OCI-LY7 (cell line): ENCODE measurements around the gene STMND1. TPM values are rescaled to one million over a fixed set of nuclear protein-coding genes. Genes with fewer than 3 reads are reported as not detected.

Source experiments
- BruUV-seq: library from RNA; stranded (reverse); fragments of 400-500 nt; replicated peaks from 2 replicates; lab custom pipeline; 2021; lab: Mats Ljungman, UMichigan
- CTCF ChIA-PET: fragments of 300-600 bp; sonication (Branson Sonifier 250); formaldehyde crosslinking; loops from one replicate; lab custom pipeline; 2022; ENCODE audit warnings: antibody characterized with exemption; ENCODE audit not compliant: unreplicated experiment; lab: Charles Lee
- POLR2A ChIA-PET: fragments of 300-600 bp; sonication (Branson Sonifier 250); formaldehyde crosslinking; loops from one replicate; lab custom pipeline; 2022; ENCODE audit warnings: antibody characterized with exemption; lab: Charles Lee
- DNase-seq: peaks from one replicate; pipeline ENCODE4 v3.0.0-alpha.2; 2015; ENCODE audit warnings: low spot score
- H2AFZ ChIP-seq: fragments of 200-600 bp; sonication (generic), shearing (Covaris generic); 2 replicates; pipeline ENCODE4 v1.6.1; 2014; ENCODE audit warnings: mild to moderate bottlenecking, antibody characterized with exemption, low read length, moderate library complexity
- H3K27ac ChIP-seq: fragments of 200-600 bp; sonication (generic); 2 replicates; pipeline ENCODE4 v1.5.1; 2014; ENCODE audit warnings: mixed run types, low read depth, mild to moderate bottlenecking, moderate library complexity, low read length, inconsistent platforms; ENCODE audit not compliant: poor library complexity, severe bottlenecking
- H3K36me3 ChIP-seq: fragments of 200-600 bp; sonication (generic); 2 replicates; pipeline ENCODE4 v1.6.1; 2014; ENCODE audit warnings: mild to moderate bottlenecking, antibody characterized with exemption, low read length, moderate library complexity, mixed read lengths; ENCODE audit not compliant: insufficient read depth
- H3K4me1 ChIP-seq: fragments of 200-600 bp; sonication (generic); 2 replicates; pipeline ENCODE4 v1.5.1; 2014; ENCODE audit warnings: mild to moderate bottlenecking, low read length; ENCODE audit not compliant: insufficient read depth, poor library complexity, severe bottlenecking
- H3K4me2 ChIP-seq: fragments of 200-600 bp; sonication (generic); 2 replicates; pipeline ENCODE4 v1.6.1; 2014; ENCODE audit warnings: mild to moderate bottlenecking, low read length
- H3K4me3 ChIP-seq: fragments of 200-600 bp; sonication (generic); 2 replicates; pipeline ENCODE4 v1.5.1; 2014; ENCODE audit warnings: mild to moderate bottlenecking, low read depth, low read length; ENCODE audit not compliant: poor library complexity, severe bottlenecking
- H3K79me2 ChIP-seq: fragments of 200-600 bp; sonication (generic); 2 replicates; pipeline ENCODE4 v1.6.1; 2016; ENCODE audit warnings: low read depth, mild to moderate bottlenecking, low read length, moderate library complexity, mixed read lengths; ENCODE audit not compliant: insufficient read depth
- H3K9me2 ChIP-seq: fragments of 200-600 bp; sonication (generic); 2 replicates; pipeline ENCODE4 v1.6.1; 2016; ENCODE audit warnings: mild to moderate bottlenecking, low read length, mixed read lengths; ENCODE audit not compliant: insufficient read depth
- H3K9me3 ChIP-seq: fragments of 200-600 bp; sonication (generic); 2 replicates; pipeline ENCODE4 v1.6.1; 2014; ENCODE audit warnings: mild to moderate bottlenecking, mixed run types, low read length, mixed read lengths
- H4K20me1 ChIP-seq: fragments of 200-600 bp; sonication (generic); 2 replicates; pipeline ENCODE4 v1.6.1; 2014; ENCODE audit warnings: mild to moderate bottlenecking, antibody characterized with exemption, low read length, moderate library complexity, mixed read lengths; ENCODE audit not compliant: insufficient read depth
- CTCF ChIP-seq: fragments of 200-600 bp; sonication (generic); conservative IDR thresholded peaks from 2 replicates; pipeline ENCODE4 v1.5.1; 2014; ENCODE audit warnings: mild to moderate bottlenecking, antibody characterized with exemption, low read length, moderate library complexity, mixed read lengths
- EZH2phosphoT487 ChIP-seq: fragments of 200-600 bp; sonication (generic); IDR thresholded peaks from 2 replicates; pipeline ENCODE4 v1.6.1; 2018; ENCODE audit warnings: low read depth, borderline replicate concordance, mild to moderate bottlenecking, mixed run types, antibody characterized with exemption, low read length, moderate library complexity, mixed read lengths
- intact Hi-C: fragments of 100-400 bp; cut with micrococcal nuclease; formaldehyde crosslinking; loops from one replicate; pipeline ENCODE4 v1.10.0; 2022; ENCODE audit not compliant: unreplicated experiment
- total RNA-seq, 2 experiments: library from RNA; depleted of rRNA in 1 of 2; stranded (reverse); fragments of >200 nt in 1 of 2; shearing (Covaris generic) in 1 of 2; gene quantifications; 2 replicates each; pipeline ENCODE4 v1.2.3, GENCODE V29; 2014 to 2022

The STMND1 gene
- total RNA-seq, 2 experiments from 2014 or later, result not detected

GRCh38 chr6:17157617-17158016 is 55.8 kb downstream of the STMND1 start:
- Histone ChIP-seq H4K20me1 (no peaks in the 10 kb centered on the region), H3K79me2 (no peaks in the 10 kb centered on the region), H3K4me1 (no peaks in the 10 kb centered on the region), H3K4me3 (no peak overlapping the region), H3K27ac (no peak overlapping the region), H3K36me3 (no peaks in the 10 kb centered on the region), H3K4me2 (no peak overlapping the region), H3K9me2 (no peaks in the 10 kb centered on the region), H3K9me3 (peaks cover 4% of the 10 kb centered on the region; the same call in 1 of the 2 replicates), H2AFZ (no peak overlapping the region)
- no peak for TF ChIP-seq EZH2phosphoT487
- no peak for TF ChIP-seq CTCF
- intact Hi-C loops, result loop anchor here (2.0 kb wide), 2 partner anchors 647 to 657 kb away; no protein-coding TSS in a partner anchor
- CTCF ChIA-PET, result no interaction called here
- DNase-seq, result no peak
- no TSS peak for BruUV-seq
- POLR2A ChIA-PET, result no interaction called here

- no peaks in the 10 kb centered on the region for H3K79me2 ChIP-seq
- ChIA-PET POLR2A (no interaction called here), CTCF (no interaction called here)
- no peak overlapping the region for H3K27ac ChIP-seq
- BruUV-seq, result no TSS peak
- intact Hi-C loops, result no loop called here
- no peaks in the 10 kb centered on the region for H4K20me1 ChIP-seq
- no peak overlapping the region for H3K4me2 ChIP-seq
- H3K4me1 ChIP-seq, result no peaks in the 10 kb centered on the region
- H3K9me2 ChIP-seq, result no peaks in the 10 kb centered on the region
- no peaks in the 10 kb centered on the region for H3K9me3 ChIP-seq
- H3K4me3 ChIP-seq, result no peak overlapping the region
- no peaks in the 10 kb centered on the region for H3K36me3 ChIP-seq
- TF ChIP-seq CTCF (no peak), EZH2phosphoT487 (no peak)
- no peak overlapping the region for H2AFZ ChIP-seq
- DNase-seq, result no peak
These were observed 57.4 kb downstream of the STMND1 start for GRCh38 chr6:17159240-17159639.

DNA sequence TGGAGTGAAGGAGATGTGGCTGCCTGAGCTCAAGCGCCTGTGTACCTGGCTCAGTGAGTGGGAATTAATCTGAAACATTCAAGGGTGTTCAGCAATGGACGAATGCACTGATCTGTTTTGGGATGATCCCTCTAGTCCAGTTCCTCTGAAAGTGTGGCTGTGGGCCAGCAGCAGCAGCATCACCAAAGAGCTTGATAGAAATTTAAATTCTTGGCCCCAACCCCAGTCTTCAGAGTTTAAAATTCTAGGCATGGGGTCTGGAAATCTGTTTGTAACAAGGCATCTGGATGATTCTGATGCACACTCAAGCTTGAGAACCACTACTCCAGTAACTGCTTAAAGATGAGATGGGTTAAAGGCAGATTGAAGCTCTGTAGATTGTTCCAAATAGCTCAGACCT is 59.2 kb downstream of the STMND1 start:
- TF ChIP-seq CTCF (no peak), EZH2phosphoT487 (no peak)
- H3K36me3 ChIP-seq, result no peaks in the 10 kb centered on the region
- ChIA-PET CTCF (no interaction called here), POLR2A (no interaction called here)
- intact Hi-C loops, result no loop called here
- H4K20me1 ChIP-seq, result no peaks in the 10 kb centered on the region
- H3K4me1 ChIP-seq, result no peaks in the 10 kb centered on the region
- no peaks in the 10 kb centered on the region for H3K79me2 ChIP-seq
- BruUV-seq, result no TSS peak
- H3K27ac ChIP-seq, result no peak overlapping the region
- no peaks in the 10 kb centered on the region for H3K9me3 ChIP-seq
- no peak overlapping the region for H3K4me2 ChIP-seq
- no peak overlapping the region for H3K4me3 ChIP-seq
- no peak overlapping the region for H2AFZ ChIP-seq
- no peaks in the 10 kb centered on the region for H3K9me2 ChIP-seq
- no peak for DNase-seq
